Measurements from ENCODE around the gene C1orf159. TPM values are rescaled to one million over a fixed set of nuclear protein-coding genes. Genes with fewer than 3 reads are reported as not detected.

Gene C1orf159
- total RNA-seq, 2 experiments from 2014 or later, result 18.0 to 22.0 TPM

GRCh38 chr1:1035291-1035943, 80.5 kb downstream of the C1orf159 start:
- Mint-ChIP-seq H3K27me3 (peaks cover 36% of the 10 kb centered on the region), H3K9me3 (no peaks in the 10 kb centered on the region), H3K36me3 (ENCODE audit: low read depth) (no peaks in the 10 kb centered on the region), H3K27ac (no peak overlapping the region), H3K4me1 (peaks cover 18% of the 10 kb centered on the region), H3K4me3 (no peak overlapping the region)
- ChIA-PET CTCF (interaction anchor here (0.7 to 6.0 kb wide), 4 partner anchors 20 to 90 kb away, joined by 3 to 39 read pairs (median 4); no protein-coding TSS in a partner anchor), POLR2A (no interaction called here)
- DNase-seq, result no peak

GRCh38 chr1:1034439-1034781, 81.5 kb downstream of the C1orf159 start:
- peaks cover 13% of the 10 kb centered on the region for H3K4me1 Mint-ChIP-seq
- POLR2A ChIA-PET, result no interaction called here
- H3K27ac Mint-ChIP-seq, result no peak overlapping the region
- CTCF ChIA-PET, result interaction anchor here (0.6 to 6.0 kb wide), 2 partner anchors 28 to 244 kb away, joined by 3 to 39 read pairs; no protein-coding TSS in a partner anchor
- H3K4me3 Mint-ChIP-seq, result no peak overlapping the region
- no peaks in the 10 kb centered on the region for H3K36me3 Mint-ChIP-seq (ENCODE audit: low read depth)
- no peaks in the 10 kb centered on the region for H3K9me3 Mint-ChIP-seq
- peaks cover 33% of the 10 kb centered on the region for H3K27me3 Mint-ChIP-seq
- DNase-seq, result no peak

GRCh38 chr1:1033731-1034438, 82.0 kb downstream of the C1orf159 start:
- Mint-ChIP-seq H3K27me3 (peaks cover 28% of the 10 kb centered on the region), H3K36me3 (ENCODE audit: low read depth) (no peaks in the 10 kb centered on the region), H3K4me3 (no peak overlapping the region), H3K4me1 (peaks cover 8% of the 10 kb centered on the region), H3K9me3 (no peaks in the 10 kb centered on the region), H3K27ac (no peak overlapping the region)
- CTCF ChIA-PET, result interaction anchor here (0.6 to 6.0 kb wide), 13 partner anchors 10 to 461 kb away, joined by 3 to 39 read pairs (median 3); no protein-coding TSS in a partner anchor
- POLR2A ChIA-PET, result no interaction called here
- no peak for DNase-seq

GRCh38 chr1:1033009-1033587, 82.8 kb downstream of the C1orf159 start:
- no peaks in the 10 kb centered on the region for H3K36me3 Mint-ChIP-seq (ENCODE audit: low read depth)
- no peak overlapping the region for H3K4me3 Mint-ChIP-seq
- H3K27ac Mint-ChIP-seq, result no peak overlapping the region
- no peaks in the 10 kb centered on the region for H3K9me3 Mint-ChIP-seq
- peaks cover 21% of the 10 kb centered on the region for H3K27me3 Mint-ChIP-seq
- POLR2A ChIA-PET, result no interaction called here
- peak; percentile 87 for DNase-seq
- CTCF ChIA-PET, result interaction anchor here (0.7 to 6.0 kb wide), 15 partner anchors 10 to 462 kb away, joined by 3 to 39 read pairs (median 3); partner anchors contain the start of gene ISG15
- peaks cover 5% of the 10 kb centered on the region for H3K4me1 Mint-ChIP-seq

GRCh38 chr1:1032424-1032823, 83.5 kb downstream of the C1orf159 start:
- H3K4me1 Mint-ChIP-seq, result peaks cover 5% of the 10 kb centered on the region
- ChIA-PET POLR2A (no interaction called here), CTCF (interaction anchor here (0.9 to 6.0 kb wide), 10 partner anchors 13 to 472 kb away, joined by 3 to 39 read pairs (median 4); partner anchors contain the start of gene ISG15)
- H3K9me3 Mint-ChIP-seq, result no peaks in the 10 kb centered on the region
- H3K27me3 Mint-ChIP-seq, result peaks cover 19% of the 10 kb centered on the region
- no peaks in the 10 kb centered on the region for H3K36me3 Mint-ChIP-seq (ENCODE audit: low read depth)
- peak overlapping the region; percentile 36 for H3K4me3 Mint-ChIP-seq
- DNase-seq, result no peak
- no peak overlapping the region for H3K27ac Mint-ChIP-seq

Other genes starting within 250 kb of the C1orf159 start
- not detected for gene SAMD11, start 192.2 kb downstream of the C1orf159 start, total RNA-seq
- gene NOC2L, start 156.8 kb downstream of the C1orf159 start, total RNA-seq, result 10 to 100 TPM; 60.5 to 71.8 TPM
- gene KLHL17, start 155.5 kb downstream of the C1orf159 start, total RNA-seq, result 10 to 100 TPM; 23.6 to 27.1 TPM
- gene PLEKHN1, start 149.6 kb downstream of the C1orf159 start, total RNA-seq, result 1 to 10 TPM; 3.2 TPM
- gene PERM1, start 134.0 kb downstream of the C1orf159 start, total RNA-seq, result not detected
- gene HES4, start 116.0 kb downstream of the C1orf159 start, total RNA-seq, result under 1 TPM; 0.42 to 0.46 TPM
- gene ISG15, start 102.6 kb downstream of the C1orf159 start, total RNA-seq, result 100 to 1,000 TPM; 237 to 332 TPM
- 1 to 10 TPM; 7.4 to 8.3 TPM for gene AGRN, start 96.0 kb downstream of the C1orf159 start, total RNA-seq
- not detected for gene RNF223, start 41.8 kb downstream of the C1orf159 start, total RNA-seq
- under 1 TPM; 0.15 to 0.27 TPM for gene TTLL10, start 57.8 kb upstream of the C1orf159 start, total RNA-seq
- gene TNFRSF18, start 90.5 kb upstream of the C1orf159 start, total RNA-seq, result 10 to 100 TPM; 26.0 to 33.9 TPM
- 10 to 100 TPM; 44.1 to 52.8 TPM for gene TNFRSF4, start 98.1 kb upstream of the C1orf159 start, total RNA-seq
- gene SDF4, start 115.9 kb upstream of the C1orf159 start, total RNA-seq, result 10 to 100 TPM; 81.7 to 91.4 TPM
- 10 to 100 TPM; 15.8 to 19.2 TPM for gene B3GALT6, start 116.1 kb upstream of the C1orf159 start, total RNA-seq
- 1 to 10 TPM; 1.2 to 1.4 TPM for gene C1QTNF12, start 130.6 kb upstream of the C1orf159 start, total RNA-seq
- gene UBE2J2, start 157.8 kb upstream of the C1orf159 start, total RNA-seq, result 10 to 100 TPM; 63.4 to 63.7 TPM
- 1 to 10 TPM; 5.1 to 6.6 TPM for gene SCNN1D, start 164.3 kb upstream of the C1orf159 start, total RNA-seq
- gene ACAP3, start 191.8 kb upstream of the C1orf159 start, total RNA-seq, result 10 to 100 TPM; 69.5 to 92.1 TPM
- gene PUSL1, start 192.5 kb upstream of the C1orf159 start, total RNA-seq, result 10 to 100 TPM; 18.9 to 24.4 TPM
- 100 to 1,000 TPM; 123 to 126 TPM for gene INTS11, start 208.6 kb upstream of the C1orf159 start, total RNA-seq
- 10 to 100 TPM; 25.2 to 27.6 TPM for gene CPTP, start 208.7 kb upstream of the C1orf159 start, total RNA-seq
- 1 to 10 TPM; 3.1 to 3.7 TPM for gene TAS1R3, start 215.2 kb upstream of the C1orf159 start, total RNA-seq
- 10 to 100 TPM; 33.0 to 34.0 TPM for gene DVL1, start 233.3 kb upstream of the C1orf159 start, total RNA-seq
- gene MXRA8, start 242.5 kb upstream of the C1orf159 start, total RNA-seq, result under 1 TPM; 0.15 to 0.30 TPM